Stomach (tissue), 4 donors: ENCODE results near the gene PSMC4.

Experiments used
- CTCF ChIP-seq, 7 experiments: fragments of 450-650 bp in 4 of 7; fragments of 200-600 bp in 3 of 7; sonication (generic) in 3 of 7; IDR thresholded peaks; one replicate each; pipeline ENCODE4 v1.5.1; 2016 to 2019; ENCODE audit warnings: antibody characterized with exemption in 7 of 7, control low read depth in 2 of 7, mild to moderate bottlenecking in 1 of 7
- EP300 ChIP-seq: sonication (generic); formaldehyde crosslinking; IDR thresholded peaks from one replicate; pipeline ENCODE4 v1.6.1; 2017; ENCODE audit warnings: antibody characterized with exemption
- POLR2A ChIP-seq, 4 donors: fragments of 450-650 bp; IDR thresholded peaks; one replicate each; pipeline ENCODE4 v1.6.1; 2016; ENCODE audit warnings: antibody characterized with exemption in 4 of 4, control low read depth in 2 of 4, mild to moderate bottlenecking in 1 of 4, moderate library complexity in 1 of 4
- POLR2AphosphoS5 ChIP-seq, 3 donors: sonication (generic); formaldehyde crosslinking; IDR thresholded peaks; one replicate each; pipeline ENCODE4 v1.6.1; 2016; ENCODE audit warnings: antibody characterized with exemption in 3 of 3

DNA sequence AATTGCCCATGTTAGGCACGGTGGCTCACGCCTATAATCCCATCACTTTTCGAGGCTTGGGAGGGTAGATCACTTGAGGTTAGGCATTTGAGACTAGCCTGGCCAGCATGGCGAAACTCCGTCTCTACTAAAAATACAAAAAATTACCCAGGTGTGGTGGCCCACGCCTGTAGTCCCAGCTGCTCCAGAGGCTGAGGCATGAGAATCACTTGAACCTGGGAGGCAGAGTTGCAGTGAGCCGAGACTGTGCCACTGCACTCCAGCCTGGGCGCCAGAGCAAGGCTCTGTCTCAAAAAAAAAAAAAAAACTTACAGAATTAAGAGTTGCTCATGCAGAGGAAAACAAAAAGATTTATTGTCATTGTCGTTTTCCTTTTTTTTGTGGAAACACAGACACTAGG, 3.4 kb upstream of the PSMC4 start:
- no peak for TF ChIP-seq CTCF (IDR thresholded peaks at IDR 0.05)
- no peak for TF ChIP-seq POLR2A (IDR thresholded peaks at IDR 0.05)
- TF ChIP-seq EP300, result no peak
- no peak for TF ChIP-seq POLR2AphosphoS5 (IDR thresholded peaks at IDR 0.05)
